Liver (tissue), 9 donors: Measurements from ENCODE around the gene MAN1C1. TPM values are rescaled to one million over a fixed set of nuclear protein-coding genes. Genes with fewer than 3 reads are reported as not detected.
A peak's percentile ranks its signal among the peaks of the same experiment; 100 is the strongest.

Experiments used
- DNase-seq: peaks from one replicate; pipeline ENCODE4 v3.0.0-alpha.2; 2017; ENCODE audit warnings: low spot score
- H3K27ac ChIP-seq, 2 donors: one replicate each; pipeline ENCODE4 v1.7.0; 2013; ENCODE audit warnings: inconsistent platforms in 2 of 2, low read length in 2 of 2, control low read depth in 1 of 2, low read depth in 1 of 2, mild to moderate bottlenecking in 1 of 2
- H3K27me3 ChIP-seq, 4 donors: one replicate each; pipeline versions ENCODE4 v1.6.1 to v1.7.0; 2013; ENCODE audit warnings: low read length in 3 of 4, inconsistent platforms in 1 of 4, mild to moderate bottlenecking in 1 of 4, moderate library complexity in 1 of 4; ENCODE audit not compliant: control insufficient read depth in 4 of 4, insufficient read depth in 4 of 4
- H3K36me3 ChIP-seq, 4 donors: one replicate each; pipeline versions ENCODE4 v1.6.1 to v1.7.0; 2013; ENCODE audit warnings: low read length in 3 of 4, mild to moderate bottlenecking in 3 of 4, low read depth in 1 of 4, moderate library complexity in 1 of 4; ENCODE audit not compliant: control insufficient read depth in 4 of 4, insufficient read depth in 3 of 4
- H3K4me1 ChIP-seq, 4 donors: one replicate each; pipeline versions ENCODE4 v1.6.1 to v1.7.0; 2013; ENCODE audit warnings: low read length in 3 of 4, mild to moderate bottlenecking in 3 of 4, moderate library complexity in 1 of 4; ENCODE audit not compliant: control insufficient read depth in 4 of 4, insufficient read depth in 4 of 4
- H3K4me3 ChIP-seq, 3 donors: one replicate each; pipeline versions ENCODE4 v1.6.1 to v1.7.0; 2013; ENCODE audit warnings: low read length in 3 of 3, control low read depth in 1 of 3, low read depth in 1 of 3, mild to moderate bottlenecking in 1 of 3
- H3K9ac ChIP-seq, 2 donors: one replicate each; pipeline ENCODE4 v1.7.0; 2013; ENCODE audit warnings: low read length in 2 of 2, mild to moderate bottlenecking in 2 of 2, moderate library complexity in 2 of 2, control low read depth in 1 of 2, low read depth in 1 of 2
- H3K9me3 ChIP-seq, 4 donors: one replicate each; pipeline versions ENCODE4 v1.6.1 to v1.7.0; 2013; ENCODE audit warnings: low read length in 3 of 4; ENCODE audit not compliant: control insufficient read depth in 4 of 4
- EGR1 ChIP-seq, 2 donors: IDR thresholded peaks; 2 replicates each; pipeline ENCODE4 v1.6.1; 2016 to 2018; ENCODE audit warnings: antibody characterized with exemption in 2 of 2, low read depth in 2 of 2
- FOXA1 ChIP-seq: IDR thresholded peaks from 2 replicates; pipeline ENCODE4 v1.6.1; 2016; ENCODE audit warnings: antibody characterized with exemption
- FOXA2 ChIP-seq: IDR thresholded peaks from 2 replicates; pipeline ENCODE4 v1.6.1; 2016; ENCODE audit warnings: antibody characterized with exemption
- GABPA ChIP-seq, 2 donors: IDR thresholded peaks in 1 of 2; conservative IDR thresholded peaks in 1 of 2; 2 replicates each; pipeline ENCODE4 v1.6.1; 2016; ENCODE audit warnings: antibody characterized with exemption in 2 of 2, mild to moderate bottlenecking in 1 of 2, moderate library complexity in 1 of 2
- HNF4A ChIP-seq, 2 donors: conservative IDR thresholded peaks; 2 replicates each; pipeline ENCODE4 v1.6.1; 2016; ENCODE audit warnings: antibody characterized with exemption in 2 of 2, mild to moderate bottlenecking in 2 of 2
- HNF4G ChIP-seq: IDR thresholded peaks from 2 replicates; pipeline ENCODE4 v1.6.1; 2016; ENCODE audit warnings: antibody characterized with exemption
- JUND ChIP-seq, 2 donors: IDR thresholded peaks; 2 replicates each; pipeline ENCODE4 v1.6.1; 2016; ENCODE audit warnings: antibody characterized with exemption in 2 of 2
- NR2F2 ChIP-seq: IDR thresholded peaks from 2 replicates; pipeline ENCODE4 v1.6.1; 2016; ENCODE audit warnings: antibody characterized with exemption
- RAD21 ChIP-seq, 2 donors: IDR thresholded peaks; 2 replicates each; pipeline ENCODE4 v1.6.1; 2016; ENCODE audit warnings: antibody characterized with exemption in 2 of 2, mild to moderate bottlenecking in 2 of 2
- RXRA ChIP-seq, 2 donors: IDR thresholded peaks; 2 replicates each; pipeline ENCODE4 v1.6.1; 2017 to 2018; ENCODE audit warnings: antibody characterized with exemption in 2 of 2, mild to moderate bottlenecking in 1 of 2
- SP1 ChIP-seq: IDR thresholded peaks from 2 replicates; pipeline ENCODE4 v1.6.1; 2018; ENCODE audit warnings: antibody characterized with exemption, mild to moderate bottlenecking
- TAF1 ChIP-seq: conservative IDR thresholded peaks from 2 replicates; pipeline ENCODE4 v1.6.1; 2016; ENCODE audit warnings: antibody characterized with exemption, mild to moderate bottlenecking
- YY1 ChIP-seq: IDR thresholded peaks from 2 replicates; pipeline ENCODE4 v1.6.1; 2016; ENCODE audit warnings: antibody characterized with exemption, mild to moderate bottlenecking
- WGBS: extraction: QIAGEN DNeasy Blood & Tissue Kit; methylation state at CpG from one replicate; pipeline ENCODE4 v1.1.7; 2013; 5-methylcytosine and 5-hydroxymethylcytosine counted together
- polyA plus RNA-seq, 2 donors: library from polyadenylated mRNA; stranded (reverse) in 1 of 2; unstranded in 1 of 2; fragments of 200-250 nt in 1 of 2; fragments of >200 nt in 1 of 2; fragmentation: Nextera tagmentation in 1 of 2; extraction: Ambion mirVana in 1 of 2; gene quantifications; one replicate each; pipeline versions ENCODE4 v1.2.1 to v1.2.3, GENCODE V29; 2013 to 2015
- total RNA-seq, 2 donors: library from RNA; depleted of rRNA; stranded (reverse); fragments of >200 nt; gene quantifications; one replicate each; pipeline ENCODE4 v1.2.3, GENCODE V29; 2014
- TF ChIP-seq, protein P1 (sequence below): IDR thresholded peaks from 2 replicates; pipeline ENCODE4 v1.6.1; 2016; ENCODE audit warnings: antibody characterized with exemption
- TF ChIP-seq, protein P2 (sequence below): fragments of 150-350 bp; IDR thresholded peaks from 2 replicates; pipeline ENCODE4 v1.5.1; 2017; ENCODE audit warnings: improper control_type of control experiment, low read depth, low read length; ENCODE audit not compliant: missing input control
- TF ChIP-seq, protein P3 (sequence below): IDR thresholded peaks from 2 replicates; pipeline ENCODE4 v1.6.1; 2016; ENCODE audit warnings: antibody characterized with exemption
- TF ChIP-seq, protein P4 (sequence below): IDR thresholded peaks from 2 replicates; pipeline ENCODE4 v1.6.1; 2016; ENCODE audit warnings: antibody characterized with exemption, mild to moderate bottlenecking
- donor health status: healthy.
- donor health status: healthy.
- donor health status: healthy.
- donor health status: healthy.
- donor health status: healthy.

Gene MAN1C1
- total and polyA plus RNA-seq, 4 donors: 6.3 to 16.0 (median 8.1) TPM

DNA sequence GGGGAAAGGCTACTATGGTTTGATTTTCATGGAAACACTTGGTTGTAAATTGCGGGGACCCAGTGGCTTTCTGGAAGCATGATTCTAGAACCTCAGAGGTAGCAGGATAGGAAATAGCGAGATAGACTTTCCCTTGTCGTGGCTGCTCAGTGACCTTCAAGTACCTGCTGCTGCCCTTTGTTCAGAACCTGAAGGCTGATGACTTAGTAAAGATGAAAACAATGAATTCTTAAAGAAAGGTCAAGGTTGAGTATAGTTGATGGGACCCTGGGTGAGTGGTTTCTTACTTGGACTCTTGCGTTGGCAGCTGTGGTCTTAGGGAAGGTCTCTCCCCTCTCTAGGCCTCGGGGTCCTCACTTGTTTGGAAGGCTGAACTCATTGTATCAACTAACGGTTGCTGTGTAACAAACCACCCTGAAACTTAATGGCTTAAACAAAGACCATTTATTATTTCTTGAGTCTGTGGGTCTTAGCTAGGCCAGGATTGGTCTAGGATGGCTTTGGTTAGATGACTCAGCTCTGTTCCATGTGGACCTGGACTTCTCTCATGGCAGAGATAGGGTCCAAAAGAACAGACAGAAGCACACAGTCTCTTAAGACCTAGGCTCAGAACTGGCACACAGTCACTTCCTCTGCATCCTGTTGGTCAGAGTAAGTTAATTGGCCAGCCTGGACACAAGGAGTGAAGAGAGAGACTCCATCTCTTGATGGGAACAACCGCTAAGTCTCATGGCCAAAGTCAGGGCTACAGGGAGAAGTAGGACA is 94.2 kb downstream of the MAN1C1 start:
- no peak overlapping the region for H3K4me3 ChIP-seq
- no peaks in the 10 kb centered on the region for H3K36me3 ChIP-seq
- H3K27ac ChIP-seq: no peak overlapping the region
- H3K4me1 ChIP-seq: peaks cover 0 to 2% (median 0%) of the 10 kb centered on the region in 4 donors
- no peaks in the 10 kb centered on the region for H3K9me3 ChIP-seq
- TF ChIP-seq HNF4A (conservative IDR thresholded peaks at IDR 0.05) (no peak), GABPA (IDR thresholded peaks at IDR 0.05 in 1 of 2, conservative IDR thresholded peaks at IDR 0.05 in 1 of 2) (no peak)
- no peaks in the 10 kb centered on the region for H3K27me3 ChIP-seq
- H3K9ac ChIP-seq: no peak overlapping the region
- no peak for DNase-seq
- WGBS: 95% methylated on average over 7 of the region's 7 CpGs

DNA sequence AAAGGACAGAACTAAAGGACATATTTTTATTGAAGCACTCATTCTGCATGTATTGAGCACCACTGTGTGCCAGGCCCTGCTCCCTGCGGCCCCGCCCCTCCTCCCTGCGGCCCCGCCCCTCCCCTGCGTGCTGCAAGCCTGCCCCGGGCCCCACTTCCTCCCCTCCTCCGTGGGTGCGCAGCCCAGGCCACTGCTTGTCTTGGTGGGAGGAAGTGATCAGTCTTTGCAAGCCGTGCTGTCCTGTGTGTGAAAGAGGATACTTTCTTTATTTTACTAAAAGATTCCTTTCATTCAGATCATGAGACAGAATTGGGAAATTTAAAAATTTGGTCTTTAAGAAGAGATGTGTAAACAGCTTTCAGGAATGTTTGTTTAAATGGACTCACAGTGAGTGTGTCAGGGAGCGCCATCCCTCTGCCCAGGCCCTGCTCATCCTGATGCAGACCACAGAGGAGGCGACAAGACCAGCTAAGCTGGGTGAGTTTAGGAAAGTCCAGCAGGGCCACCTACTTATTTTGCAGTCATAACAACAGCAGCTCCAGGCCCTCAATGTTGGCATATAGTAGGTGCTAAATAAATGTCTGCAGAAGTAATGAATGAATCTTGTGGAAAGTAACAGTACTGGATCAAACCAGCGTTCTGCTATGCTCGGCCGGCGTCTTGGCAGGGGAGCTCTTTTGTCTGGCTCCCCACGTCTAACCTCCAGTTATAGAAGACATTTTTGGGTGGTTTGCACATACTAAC is 95.1 kb downstream of the MAN1C1 start:
- no peak for TF ChIP-seq RXRA (IDR thresholded peaks at IDR 0.05)
- no peak for TF ChIP-seq TAF1
- no peak for TF ChIP-seq SP1
- no peak for TF ChIP-seq JUND (IDR thresholded peaks at IDR 0.05)
- no peak for TF ChIP-seq HNF4A (conservative IDR thresholded peaks at IDR 0.05)
- no peak for TF ChIP-seq YY1
- TF ChIP-seq, protein P1, sequence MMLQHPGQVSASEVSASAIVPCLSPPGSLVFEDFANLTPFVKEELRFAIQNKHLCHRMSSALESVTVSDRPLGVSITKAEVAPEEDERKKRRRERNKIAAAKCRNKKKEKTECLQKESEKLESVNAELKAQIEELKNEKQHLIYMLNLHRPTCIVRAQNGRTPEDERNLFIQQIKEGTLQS: no peak
- TF ChIP-seq HNF4G: no peak
- TF ChIP-seq EGR1 (IDR thresholded peaks at IDR 0.05; ENCODE audit: low read depth in 2 of 2): no peak
- TF ChIP-seq FOXA1: no peak
- no peak for TF ChIP-seq FOXA2
- TF ChIP-seq, protein P2, sequence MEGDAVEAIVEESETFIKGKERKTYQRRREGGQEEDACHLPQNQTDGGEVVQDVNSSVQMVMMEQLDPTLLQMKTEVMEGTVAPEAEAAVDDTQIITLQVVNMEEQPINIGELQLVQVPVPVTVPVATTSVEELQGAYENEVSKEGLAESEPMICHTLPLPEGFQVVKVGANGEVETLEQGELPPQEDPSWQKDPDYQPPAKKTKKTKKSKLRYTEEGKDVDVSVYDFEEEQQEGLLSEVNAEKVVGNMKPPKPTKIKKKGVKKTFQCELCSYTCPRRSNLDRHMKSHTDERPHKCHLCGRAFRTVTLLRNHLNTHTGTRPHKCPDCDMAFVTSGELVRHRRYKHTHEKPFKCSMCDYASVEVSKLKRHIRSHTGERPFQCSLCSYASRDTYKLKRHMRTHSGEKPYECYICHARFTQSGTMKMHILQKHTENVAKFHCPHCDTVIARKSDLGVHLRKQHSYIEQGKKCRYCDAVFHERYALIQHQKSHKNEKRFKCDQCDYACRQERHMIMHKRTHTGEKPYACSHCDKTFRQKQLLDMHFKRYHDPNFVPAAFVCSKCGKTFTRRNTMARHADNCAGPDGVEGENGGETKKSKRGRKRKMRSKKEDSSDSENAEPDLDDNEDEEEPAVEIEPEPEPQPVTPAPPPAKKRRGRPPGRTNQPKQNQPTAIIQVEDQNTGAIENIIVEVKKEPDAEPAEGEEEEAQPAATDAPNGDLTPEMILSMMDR: no peak
- no peaks in the 10 kb centered on the region for H3K36me3 ChIP-seq
- peak overlapping the region in 1 of 2 donors; percentile 9 for H3K27ac ChIP-seq
- no peak overlapping the region for H3K9ac ChIP-seq
- H3K27me3 ChIP-seq: no peaks in the 10 kb centered on the region
- no peaks in the 10 kb centered on the region for H3K9me3 ChIP-seq
- peaks cover 0 to 2% (median 0%) of the 10 kb centered on the region in 4 donors for H3K4me1 ChIP-seq
- H3K4me3 ChIP-seq: no peak overlapping the region
- DNase-seq: no peak
- WGBS: 74% methylated on average over 16 of the region's 16 CpGs

DNA sequence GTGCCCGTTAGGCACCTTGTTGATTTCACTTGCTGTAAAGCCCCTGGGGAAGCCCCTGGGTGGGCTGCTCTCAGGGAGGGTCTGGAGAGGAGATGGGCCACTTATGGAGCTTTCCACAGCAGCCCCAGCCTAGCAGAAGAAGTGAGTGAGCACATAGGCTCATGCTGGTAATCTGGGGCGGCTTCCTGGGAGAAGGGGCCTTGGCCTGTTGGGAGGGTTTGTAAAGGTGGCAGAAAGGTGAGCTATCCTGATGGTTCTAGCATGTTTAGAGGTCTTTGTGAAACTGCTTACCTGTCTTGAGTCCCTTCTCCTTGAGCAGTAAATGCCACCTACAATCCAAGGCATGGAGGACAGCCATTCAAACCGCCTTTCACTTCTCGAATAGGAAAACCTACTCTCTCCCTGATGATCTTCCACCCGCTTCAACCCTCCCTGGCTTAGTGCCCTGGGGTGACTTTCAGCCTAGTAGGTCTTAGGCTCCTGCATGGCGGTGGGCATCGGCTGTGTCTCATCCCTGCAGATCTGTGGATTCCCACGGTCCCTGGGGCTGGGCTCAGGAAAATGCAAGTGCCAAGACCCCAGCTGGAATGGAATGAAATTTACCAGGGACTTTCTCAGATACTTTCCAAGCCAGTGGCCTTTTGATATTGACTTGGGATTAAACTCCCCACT is 95.8 kb downstream of the MAN1C1 start:
- TF ChIP-seq, protein P3, sequence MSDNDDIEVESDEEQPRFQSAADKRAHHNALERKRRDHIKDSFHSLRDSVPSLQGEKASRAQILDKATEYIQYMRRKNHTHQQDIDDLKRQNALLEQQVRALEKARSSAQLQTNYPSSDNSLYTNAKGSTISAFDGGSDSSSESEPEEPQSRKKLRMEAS: no peak
- TF ChIP-seq JUND (IDR thresholded peaks at IDR 0.05) (no peak), HNF4A (conservative IDR thresholded peaks at IDR 0.05) (no peak), NR2F2 (no peak), RAD21 (IDR thresholded peaks at IDR 0.05) (no peak)
- TF ChIP-seq, protein P4, sequence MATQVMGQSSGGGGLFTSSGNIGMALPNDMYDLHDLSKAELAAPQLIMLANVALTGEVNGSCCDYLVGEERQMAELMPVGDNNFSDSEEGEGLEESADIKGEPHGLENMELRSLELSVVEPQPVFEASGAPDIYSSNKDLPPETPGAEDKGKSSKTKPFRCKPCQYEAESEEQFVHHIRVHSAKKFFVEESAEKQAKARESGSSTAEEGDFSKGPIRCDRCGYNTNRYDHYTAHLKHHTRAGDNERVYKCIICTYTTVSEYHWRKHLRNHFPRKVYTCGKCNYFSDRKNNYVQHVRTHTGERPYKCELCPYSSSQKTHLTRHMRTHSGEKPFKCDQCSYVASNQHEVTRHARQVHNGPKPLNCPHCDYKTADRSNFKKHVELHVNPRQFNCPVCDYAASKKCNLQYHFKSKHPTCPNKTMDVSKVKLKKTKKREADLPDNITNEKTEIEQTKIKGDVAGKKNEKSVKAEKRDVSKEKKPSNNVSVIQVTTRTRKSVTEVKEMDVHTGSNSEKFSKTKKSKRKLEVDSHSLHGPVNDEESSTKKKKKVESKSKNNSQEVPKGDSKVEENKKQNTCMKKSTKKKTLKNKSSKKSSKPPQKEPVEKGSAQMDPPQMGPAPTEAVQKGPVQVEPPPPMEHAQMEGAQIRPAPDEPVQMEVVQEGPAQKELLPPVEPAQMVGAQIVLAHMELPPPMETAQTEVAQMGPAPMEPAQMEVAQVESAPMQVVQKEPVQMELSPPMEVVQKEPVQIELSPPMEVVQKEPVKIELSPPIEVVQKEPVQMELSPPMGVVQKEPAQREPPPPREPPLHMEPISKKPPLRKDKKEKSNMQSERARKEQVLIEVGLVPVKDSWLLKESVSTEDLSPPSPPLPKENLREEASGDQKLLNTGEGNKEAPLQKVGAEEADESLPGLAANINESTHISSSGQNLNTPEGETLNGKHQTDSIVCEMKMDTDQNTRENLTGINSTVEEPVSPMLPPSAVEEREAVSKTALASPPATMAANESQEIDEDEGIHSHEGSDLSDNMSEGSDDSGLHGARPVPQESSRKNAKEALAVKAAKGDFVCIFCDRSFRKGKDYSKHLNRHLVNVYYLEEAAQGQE: no peak
- Histone ChIP-seq H3K27ac (no peak overlapping the region), H3K36me3 (no peaks in the 10 kb centered on the region), H3K4me1 (peaks cover 0 to 2% (median 0%) of the 10 kb centered on the region in 4 donors), H3K9ac (no peak overlapping the region), H3K4me3 (no peak overlapping the region), H3K27me3 (no peaks in the 10 kb centered on the region), H3K9me3 (no peaks in the 10 kb centered on the region)
- no peak for DNase-seq
- WGBS: 95% methylated on average over 8 of the region's 8 CpGs
